CD14-positive monocyte (primary cell): ENCODE measurements around the gene GFOD1. TPM values are rescaled to one million over a fixed set of nuclear protein-coding genes. Genes with fewer than 3 reads are reported as not detected.

Experiments used
- DNase-seq, 3 donors: peaks; one replicate each; pipeline ENCODE4 v3.0.0-alpha.2; 2011 to 2022
- H2AFZ ChIP-seq: 2 replicates; pipeline ENCODE4 v1.6.0; 2012; ENCODE audit warnings: mild to moderate bottlenecking, low read depth, low read length, inconsistent platforms; ENCODE audit not compliant: insufficient read depth, poor library complexity, severe bottlenecking
- H3K27ac ChIP-seq, 2 donors: 1 replicate in 1 of 2; 2 replicates in 1 of 2; pipeline ENCODE4 v1.5.1; 2012 to 2013; ENCODE audit warnings: low read length in 2 of 2, control low read depth in 1 of 2, inconsistent platforms in 1 of 2, low read depth in 1 of 2, mild to moderate bottlenecking in 1 of 2
- H3K27me3 ChIP-seq, 2 donors: one replicate each; pipeline versions ENCODE4 v1.6.0 to v1.6.1; 2011 to 2013; ENCODE audit warnings: low read length in 2 of 2; ENCODE audit not compliant: control insufficient read depth in 2 of 2, insufficient read depth in 2 of 2
- H3K36me3 ChIP-seq, 2 donors: replicated peaks in 1 of 2; 1 replicate in 1 of 2; 2 replicates in 1 of 2; pipeline versions ENCODE4 v1.5.1 to v1.6.1; 2012 to 2013; ENCODE audit warnings: low read length in 2 of 2, control low read depth in 1 of 2, inconsistent platforms in 1 of 2, mild to moderate bottlenecking in 1 of 2; ENCODE audit not compliant: insufficient read depth in 2 of 2, control insufficient read depth in 1 of 2
- H3K4me1 ChIP-seq, 2 donors: 1 replicate in 1 of 2; 2 replicates in 1 of 2; pipeline versions ENCODE4 v1.5.1 to v1.6.1; 2012 to 2013; ENCODE audit warnings: low read length in 2 of 2, control low read depth in 1 of 2, inconsistent platforms in 1 of 2, mild to moderate bottlenecking in 1 of 2, moderate library complexity in 1 of 2; ENCODE audit not compliant: insufficient read depth in 2 of 2, control insufficient read depth in 1 of 2
- H3K4me2 ChIP-seq: replicated peaks from 2 replicates; pipeline ENCODE3; 2012; ENCODE audit warnings: low read length, moderate library complexity, mild to moderate bottlenecking; ENCODE audit not compliant: poor library complexity, severe bottlenecking; ENCODE audit errors: extremely low read depth
- H3K4me3 ChIP-seq, 3 experiments: fragments of 200-600 bp in 1 of 3; sonication (generic) in 1 of 3; replicated peaks in 1 of 3; 1 replicate in 2 of 3; 2 replicates in 1 of 3; pipeline ENCODE4 v1.5.1; 2011 to 2013; ENCODE audit warnings: low read length in 3 of 3, mild to moderate bottlenecking in 3 of 3, control low read depth in 2 of 3, low read depth in 2 of 3, inconsistent platforms in 1 of 3, moderate library complexity in 1 of 3
- H3K79me2 ChIP-seq: 2 replicates; pipeline ENCODE4 v1.6.0; 2012; ENCODE audit warnings: mild to moderate bottlenecking, control low read depth, inconsistent platforms, low read length, moderate library complexity; ENCODE audit not compliant: insufficient read depth
- H3K9ac ChIP-seq: 2 replicates; pipeline ENCODE4 v1.6.0; 2017; ENCODE audit warnings: low read length, mild to moderate bottlenecking; ENCODE audit not compliant: insufficient read depth, poor library complexity, severe bottlenecking
- H3K9me3 ChIP-seq, 2 donors: replicated peaks in 1 of 2; 1 replicate in 1 of 2; 2 replicates in 1 of 2; pipeline versions ENCODE4 v1.5.1 to v1.6.1; 2012 to 2013; ENCODE audit warnings: low read length in 2 of 2, control low read depth in 1 of 2; ENCODE audit not compliant: control insufficient read depth in 1 of 2, insufficient read depth in 1 of 2
- H4K20me1 ChIP-seq: 2 replicates; pipeline ENCODE4 v1.6.0; 2012; ENCODE audit warnings: mild to moderate bottlenecking, low read length, control low read depth, moderate library complexity; ENCODE audit not compliant: insufficient read depth
- H3K27ac Mint-ChIP-seq, 7 donors: one replicate each; pipeline ENCODE4 v1.8.0; 2020; ENCODE audit warnings: mild to moderate bottlenecking in 7 of 7, mixed read lengths in 7 of 7, moderate library complexity in 6 of 7, inconsistent platforms in 2 of 7
- H3K27me3 Mint-ChIP-seq, 3 donors: one replicate each; pipeline ENCODE4 v1.8.0; 2021 to 2022; ENCODE audit warnings: low read depth in 3 of 3, mild to moderate bottlenecking in 3 of 3, mixed read lengths in 3 of 3, moderate library complexity in 3 of 3, inconsistent platforms in 1 of 3
- H3K36me3 Mint-ChIP-seq, 2 donors: one replicate each; pipeline ENCODE4 v1.8.0; 2020; ENCODE audit warnings: mixed read lengths in 2 of 2, inconsistent platforms in 1 of 2, mild to moderate bottlenecking in 1 of 2
- H3K4me1 Mint-ChIP-seq: one replicate; pipeline ENCODE4 v1.8.0; 2020; ENCODE audit warnings: mild to moderate bottlenecking, mixed read lengths
- H3K4me3 Mint-ChIP-seq, 2 donors: one replicate each; pipeline ENCODE4 v1.8.0; 2020; ENCODE audit warnings: mild to moderate bottlenecking in 2 of 2, mixed read lengths in 2 of 2, moderate library complexity in 1 of 2
- H3K9me3 Mint-ChIP-seq, 7 donors: one replicate each; pipeline ENCODE4 v1.8.0; 2020 to 2022; ENCODE audit warnings: mixed read lengths in 7 of 7, mild to moderate bottlenecking in 6 of 7, moderate library complexity in 6 of 7, inconsistent platforms in 2 of 7
- CTCF ChIP-seq: fragments of 200-600 bp; IDR thresholded peaks from one replicate; pipeline ENCODE4 v1.8.0; 2022; ENCODE audit warnings: antibody characterized with exemption, mild to moderate bottlenecking
- WGBS: methylation state at CpG from one replicate; pipeline ENCODE4 v1.1.5; 2013; ENCODE audit warnings: missing lambda C conversion rate; ENCODE audit not compliant: insufficient coverage; 5-methylcytosine and 5-hydroxymethylcytosine counted together
- intact Hi-C, 2 donors: fragments of 100-400 bp; cut with micrococcal nuclease; formaldehyde crosslinking; loops; one replicate each; pipeline versions ENCODE4 v1.15.0 to v1.15.1; 2023
- polyA plus RNA-seq, 3 donors: library from polyadenylated mRNA; depleted of rRNA in 1 of 3; unstranded in 2 of 3; stranded (reverse) in 1 of 3; fragments of 300-500 nt in 2 of 3; fragments of >200 nt in 1 of 3; fragmentation: Illumina TruSeq in 2 of 3; gene quantifications; 1 replicate in 2 of 3; 2 replicates in 1 of 3; pipeline ENCODE4 v1.2.3, GENCODE V29; 2012 to 2021

Gene GFOD1
- polyA plus RNA-seq, 3 donors, result 2.4 to 8.7 (median 2.4) TPM

GRCh38 chr6:13315896-13316295, 171.5 kb downstream of the GFOD1 start:
- H3K9me3 Mint-ChIP-seq, result peaks cover 0 to 1% (median 0%) of the 10 kb centered on the region in 7 donors
- Histone ChIP-seq H2AFZ (no peak overlapping the region), H4K20me1 (no peaks in the 10 kb centered on the region), H3K27me3 (no peaks in the 10 kb centered on the region), H3K27ac (no peak overlapping the region), H3K79me2 (no peaks in the 10 kb centered on the region), H3K4me2 (no peak overlapping the region), H3K4me3 (no peak overlapping the region), H3K36me3 (peaks cover 66 to 90% of the 10 kb centered on the region in 2 donors), H3K4me1 (no peaks in the 10 kb centered on the region), H3K9ac (no peak overlapping the region), H3K9me3 (no peaks in the 10 kb centered on the region)
- no peak for TF ChIP-seq CTCF
- no peak overlapping the region for H3K4me3 Mint-ChIP-seq
- peaks cover 85 to 91% of the 10 kb centered on the region in 2 donors for H3K36me3 Mint-ChIP-seq
- H3K27ac Mint-ChIP-seq, result peak overlapping the region in 2 of 7 donors; percentile 43 to 54
- intact Hi-C loops, result no loop called here
- H3K4me1 Mint-ChIP-seq, result no peaks in the 10 kb centered on the region
- no peak for DNase-seq
- WGBS, result 97% methylated on average over 4 of the region's 5 CpGs
- no peaks in the 10 kb centered on the region for H3K27me3 Mint-ChIP-seq

DNA sequence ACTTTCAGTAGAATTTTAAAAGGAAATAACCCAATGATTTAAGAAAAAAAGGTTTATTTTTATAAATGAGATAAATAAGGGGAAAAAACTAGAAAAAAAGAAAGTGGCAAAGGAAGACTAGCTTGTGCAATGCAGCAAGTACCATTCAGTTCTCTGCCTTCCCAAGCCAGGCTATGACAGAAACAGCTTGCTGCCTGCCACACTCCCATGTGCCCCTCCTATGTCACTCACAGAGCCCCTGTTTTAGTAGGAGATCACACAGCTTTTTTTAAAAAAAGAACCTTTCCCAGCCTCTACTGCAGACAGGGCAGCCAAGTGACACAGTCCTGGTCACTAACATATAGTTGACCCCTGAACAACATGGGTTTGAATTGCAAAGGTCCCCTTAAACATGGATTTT, 172.6 kb downstream of the GFOD1 start:
- peaks cover 56 to 81% of the 10 kb centered on the region in 2 donors for H3K36me3 ChIP-seq
- no peaks in the 10 kb centered on the region for H3K9me3 ChIP-seq
- H4K20me1 ChIP-seq, result no peaks in the 10 kb centered on the region
- no peak overlapping the region for H3K4me3 ChIP-seq
- H3K9ac ChIP-seq, result no peak overlapping the region
- H3K27ac ChIP-seq, result no peak overlapping the region
- no peak overlapping the region for H2AFZ ChIP-seq
- no peaks in the 10 kb centered on the region for H3K4me1 Mint-ChIP-seq
- H3K27me3 ChIP-seq, result no peaks in the 10 kb centered on the region
- H3K79me2 ChIP-seq, result no peaks in the 10 kb centered on the region
- peak overlapping the region in 2 of 7 donors; percentile 19 to 28 for H3K27ac Mint-ChIP-seq
- no peak overlapping the region for H3K4me2 ChIP-seq
- no peak for TF ChIP-seq CTCF
- H3K4me3 Mint-ChIP-seq, result no peak overlapping the region
- intact Hi-C loops, result no loop called here
- peaks cover 77 to 82% of the 10 kb centered on the region in 2 donors for H3K36me3 Mint-ChIP-seq
- no peaks in the 10 kb centered on the region for H3K9me3 Mint-ChIP-seq
- H3K27me3 Mint-ChIP-seq, result no peaks in the 10 kb centered on the region
- no peak for DNase-seq
- H3K4me1 ChIP-seq, result no peaks in the 10 kb centered on the region
